GM19397 (cell line): ENCODE data around the gene PLA2G2F.
"Not testable (repeated sequence)": the region's sequence is repeated elsewhere in the genome, so short reads cannot be mapped to it uniquely, and the experiment has no call there.

ENCODE experiments used
- ATAC-seq: cut with Tn5 transposase; IDR thresholded peaks from one replicate; pipeline ENCODE4 v1.9.1; 2021; ENCODE audit warnings: mild to moderate bottlenecking, moderate library complexity; ENCODE audit not compliant: unreplicated experiment

The PLA2G2F gene

GRCh38 chr1:20112279-20113000 lies 26.7 kb upstream of the PLA2G2F start:
- ATAC-seq, result no peak

DNA sequence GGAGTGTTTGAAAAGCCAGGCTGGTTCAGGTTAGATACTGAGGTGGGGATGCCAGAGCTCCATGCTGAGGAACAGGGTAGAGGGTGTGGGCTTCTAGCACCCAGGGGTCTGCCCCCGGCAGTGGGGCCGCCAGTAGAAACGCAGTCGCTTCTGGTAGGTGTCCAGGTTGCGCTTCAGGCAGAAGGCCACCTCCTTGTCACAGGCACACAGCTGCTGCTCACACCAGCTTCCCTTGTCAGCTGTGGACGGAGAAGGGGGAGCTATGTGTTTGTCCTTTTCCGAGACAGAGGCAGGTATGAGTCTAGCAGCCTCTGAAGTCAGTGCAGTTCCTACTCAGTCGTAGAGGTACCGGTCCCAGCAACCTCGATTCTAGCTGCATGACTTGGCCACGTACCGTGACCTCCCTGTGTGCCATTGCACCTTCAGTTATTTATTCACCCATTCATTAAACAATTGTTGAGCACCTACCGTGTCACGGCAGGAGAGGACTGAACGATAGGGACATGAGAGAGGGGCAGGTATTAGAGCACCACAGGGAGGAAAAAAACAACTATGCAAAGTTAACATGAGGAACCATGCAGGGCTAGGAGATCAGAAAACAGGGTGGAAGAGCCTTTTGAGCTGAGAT lies 25.0 kb upstream of the PLA2G2F start:
- ATAC-seq, result no peak

DNA sequence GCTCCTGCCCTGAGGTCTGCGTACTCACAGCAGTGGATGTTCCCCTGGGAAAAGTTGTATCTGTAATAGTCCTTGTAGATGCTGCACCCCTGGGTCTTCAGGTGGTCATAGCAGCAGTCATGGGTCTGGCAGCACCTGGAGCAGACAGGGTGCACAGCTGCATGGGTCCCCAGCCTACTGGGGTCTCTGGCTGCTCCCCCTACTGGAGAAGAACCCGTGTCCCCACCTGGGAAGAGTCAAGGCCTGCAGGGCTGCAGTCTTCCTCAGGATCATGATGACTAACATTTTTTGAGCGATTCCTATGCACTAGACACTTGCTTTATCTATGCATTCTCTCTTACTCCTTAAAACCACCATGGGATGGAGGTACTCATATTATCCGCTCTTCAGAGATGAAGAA lies 23.6 kb upstream of the PLA2G2F start:
- no peak for ATAC-seq

DNA sequence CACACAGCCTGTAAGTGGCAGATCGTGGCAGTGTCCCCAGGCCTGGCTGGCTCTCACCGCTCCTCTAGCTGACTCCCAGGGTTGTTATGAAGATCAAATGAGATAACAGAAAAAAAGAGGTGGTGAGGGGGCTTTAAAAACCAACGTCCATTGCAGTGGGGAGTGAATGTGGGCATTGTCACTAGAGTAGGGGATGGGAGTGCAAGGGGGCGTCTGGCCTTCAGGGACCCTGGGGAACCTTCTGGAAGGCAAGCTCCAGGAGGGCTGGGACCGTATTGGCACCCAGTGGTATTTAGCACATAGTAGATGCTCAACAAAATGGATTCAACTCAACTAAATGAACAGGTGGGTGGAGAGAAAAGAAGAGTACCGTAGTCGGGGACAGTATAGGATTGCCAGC lies 23.2 kb upstream of the PLA2G2F start:
- no peak for ATAC-seq

DNA sequence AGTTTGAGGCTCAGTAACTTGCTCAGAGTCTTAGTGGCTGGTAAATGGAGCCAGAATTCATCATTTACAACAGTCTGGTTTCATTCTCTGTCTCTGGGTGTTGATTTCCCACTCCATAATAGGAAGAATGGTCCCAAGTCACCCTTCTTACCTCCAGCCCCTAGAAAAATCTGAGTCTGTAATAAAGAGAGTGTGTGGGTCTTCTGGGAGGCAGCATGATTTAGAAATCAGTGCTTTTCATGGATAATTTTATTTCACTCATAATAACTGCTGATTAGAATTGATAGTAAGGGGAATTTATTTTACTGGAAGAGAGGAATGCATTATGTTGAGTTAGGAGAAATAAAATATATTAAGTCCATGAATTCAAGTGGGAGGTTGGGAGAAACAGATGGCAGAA lies 21.9 kb upstream of the PLA2G2F start:
- ATAC-seq, result no peak

DNA sequence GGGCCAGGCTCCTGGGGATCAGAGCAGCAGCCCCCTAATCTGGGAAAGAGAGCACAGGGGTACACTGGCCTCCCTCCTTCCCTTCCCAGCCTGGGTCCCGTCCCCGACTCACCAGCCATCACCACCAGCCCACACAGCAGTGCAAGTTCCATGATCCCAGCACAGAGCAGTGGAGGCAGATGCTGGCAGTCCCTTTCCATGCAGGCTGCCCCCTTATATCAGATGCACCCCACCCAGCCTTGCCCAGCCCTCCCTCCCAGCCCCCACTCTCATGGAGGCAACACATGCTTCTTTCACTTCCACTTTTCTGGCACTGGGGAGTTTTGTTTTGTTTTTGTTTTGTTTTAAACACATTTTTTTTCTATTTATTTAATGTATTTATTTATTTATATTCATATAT lies 19.8 kb upstream of the PLA2G2F start, which contains the start of gene PLA2G2D:
TSS of gene PLA2G2D (minus strand) at position 190 of the 400 bp plus-strand sequence. CDS start at position 152, 38 bp downstream.
- no peak for ATAC-seq

GRCh38 chr1:20120796-20121195 lies 18.3 kb upstream of the PLA2G2F start:
- ATAC-seq, result no peak

- no peak for ATAC-seq
Measured at GRCh38 chr1:20123722-20124455, 15.2 kb upstream of the PLA2G2F start.

DNA sequence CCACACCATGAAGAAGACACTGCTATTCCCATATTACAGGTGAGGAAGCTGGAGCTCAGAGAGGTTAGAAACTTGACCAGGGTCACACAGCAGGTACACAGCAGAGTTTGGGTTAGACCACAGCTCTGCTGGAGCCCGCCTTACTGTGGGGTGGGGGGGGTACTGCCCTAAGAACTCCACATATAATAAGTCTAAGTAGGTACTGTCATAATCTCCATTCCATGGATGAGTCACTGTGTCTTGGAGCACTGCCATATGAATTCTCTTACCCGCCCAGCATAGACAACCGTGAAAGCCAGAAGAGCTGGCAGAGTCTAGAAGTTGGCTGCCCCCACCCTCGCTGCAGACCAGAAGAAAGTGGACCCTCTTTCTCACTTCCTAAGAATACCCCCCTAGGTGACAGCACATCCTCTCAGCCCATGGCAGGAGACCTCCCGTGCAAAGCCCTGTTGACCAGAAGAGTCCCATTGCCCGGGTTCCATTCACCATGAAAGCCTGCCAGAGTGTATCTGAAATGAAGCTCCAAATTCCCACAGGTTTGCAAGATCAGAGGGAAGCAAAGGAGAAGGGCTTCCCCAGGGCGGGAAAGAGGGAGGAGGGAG lies 14.6 kb upstream of the PLA2G2F start:
- ATAC-seq, result no peak

DNA sequence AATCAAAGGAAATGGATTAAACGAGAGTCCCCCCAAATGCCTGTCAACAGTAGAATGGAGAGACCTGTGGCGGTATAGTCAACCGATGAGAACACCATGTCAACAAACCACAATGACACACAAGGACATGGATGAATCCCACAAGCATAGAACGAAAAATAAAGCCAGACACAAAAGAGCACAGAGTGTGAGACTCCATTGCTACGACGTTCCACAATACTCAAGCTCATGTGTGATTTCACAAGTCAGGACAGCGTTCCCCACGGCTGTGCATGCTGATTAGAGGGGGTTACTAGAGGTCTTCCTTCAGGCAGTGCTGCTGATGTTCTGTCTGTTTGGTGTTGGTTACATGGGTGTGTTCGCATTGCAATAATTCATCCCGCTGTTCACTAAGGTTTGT lies 14.0 kb upstream of the PLA2G2F start:
- no peak for ATAC-seq

DNA sequence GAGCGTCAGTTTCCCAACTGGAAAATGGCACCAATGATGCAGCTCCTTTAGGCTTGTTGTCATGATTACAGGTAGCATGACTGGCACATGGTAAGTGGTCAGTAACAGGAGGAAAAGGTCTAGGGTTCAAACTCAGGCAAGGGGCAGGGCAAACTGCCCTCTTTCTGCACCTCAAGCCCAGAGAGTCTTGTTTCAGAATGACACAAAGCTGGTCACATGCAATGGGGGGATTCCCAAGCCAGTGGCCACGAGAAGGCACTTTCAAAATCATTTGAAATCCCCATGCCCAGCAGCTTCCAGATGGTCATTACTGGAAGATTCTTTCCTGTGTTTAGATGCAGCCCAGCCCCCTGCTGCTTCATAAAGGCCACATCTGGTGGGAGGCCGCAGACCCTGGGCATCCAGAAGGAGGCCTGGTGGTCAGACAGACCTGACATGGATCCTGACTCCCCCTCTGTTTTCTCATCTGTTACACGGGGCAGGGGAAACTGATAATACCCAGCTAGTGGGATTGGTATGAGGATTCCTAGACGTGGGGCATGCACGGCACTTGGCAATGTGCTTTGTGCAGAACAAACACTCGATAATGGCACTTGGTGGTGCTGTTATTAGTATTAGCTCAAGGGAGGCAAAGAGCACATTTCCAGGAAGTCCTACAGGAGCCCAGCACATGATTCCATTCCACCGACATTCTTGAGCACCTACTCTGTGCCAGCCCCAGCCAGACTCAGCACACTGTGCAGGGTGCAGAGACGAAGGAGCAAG lies 12.9 kb upstream of the PLA2G2F start:
- ATAC-seq, result no peak

GRCh38 chr1:20126806-20127440 lies 12.2 kb upstream of the PLA2G2F start:
- no peak for ATAC-seq

GRCh38 chr1:20130518-20130917 lies 8.6 kb upstream of the PLA2G2F start:
- ATAC-seq, result not testable (repeated sequence)

DNA sequence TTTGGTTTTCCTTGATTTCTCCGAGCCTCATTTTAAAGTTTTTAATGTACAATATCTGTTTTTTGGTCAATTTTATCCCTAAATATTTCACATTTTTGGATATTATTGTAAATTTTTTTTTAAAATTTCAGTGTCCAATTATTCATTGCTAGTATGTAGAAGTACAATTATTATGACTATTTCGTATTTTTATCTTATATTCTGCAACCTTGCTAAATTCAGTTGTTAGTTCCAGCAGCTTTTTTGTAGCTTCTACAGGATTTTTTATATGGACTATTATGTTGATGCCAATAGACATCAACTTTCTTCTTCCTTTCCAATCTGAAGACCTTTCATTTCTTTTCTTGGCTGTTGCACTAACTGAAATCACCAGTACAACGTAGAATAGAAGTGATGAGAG lies 4.1 kb upstream of the PLA2G2F start:
- no peak for ATAC-seq

DNA sequence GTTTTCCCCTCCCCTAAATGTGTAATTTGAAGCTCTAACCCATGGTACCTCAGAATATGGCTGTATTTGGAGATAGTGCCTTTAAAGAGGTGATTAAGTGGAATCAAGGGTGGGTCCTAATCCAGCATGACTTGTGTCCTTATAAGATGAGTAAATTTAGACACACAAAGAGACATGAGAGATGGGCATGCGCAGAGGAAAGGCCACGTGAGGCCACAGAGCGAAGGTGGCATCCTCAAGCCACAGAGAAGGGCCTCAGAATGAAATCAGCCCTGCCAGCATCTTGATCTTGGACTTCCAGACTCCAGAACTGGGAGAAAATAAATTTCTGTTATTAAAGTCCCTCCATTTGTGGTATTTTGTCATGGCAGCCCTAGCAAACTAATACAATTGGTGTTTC lies 2.9 kb upstream of the PLA2G2F start:
- ATAC-seq, result no peak

- ATAC-seq, result no peak
Measured at GRCh38 chr1:20137055-20137454, 2.1 kb upstream of the PLA2G2F start.

GRCh38 chr1:20137604-20138003 lies 1.5 kb upstream of the PLA2G2F start:
- ATAC-seq, result no peak

GRCh38 chr1:20138346-20138745 lies 777 bp upstream of the PLA2G2F start:
- no peak for ATAC-seq

DNA sequence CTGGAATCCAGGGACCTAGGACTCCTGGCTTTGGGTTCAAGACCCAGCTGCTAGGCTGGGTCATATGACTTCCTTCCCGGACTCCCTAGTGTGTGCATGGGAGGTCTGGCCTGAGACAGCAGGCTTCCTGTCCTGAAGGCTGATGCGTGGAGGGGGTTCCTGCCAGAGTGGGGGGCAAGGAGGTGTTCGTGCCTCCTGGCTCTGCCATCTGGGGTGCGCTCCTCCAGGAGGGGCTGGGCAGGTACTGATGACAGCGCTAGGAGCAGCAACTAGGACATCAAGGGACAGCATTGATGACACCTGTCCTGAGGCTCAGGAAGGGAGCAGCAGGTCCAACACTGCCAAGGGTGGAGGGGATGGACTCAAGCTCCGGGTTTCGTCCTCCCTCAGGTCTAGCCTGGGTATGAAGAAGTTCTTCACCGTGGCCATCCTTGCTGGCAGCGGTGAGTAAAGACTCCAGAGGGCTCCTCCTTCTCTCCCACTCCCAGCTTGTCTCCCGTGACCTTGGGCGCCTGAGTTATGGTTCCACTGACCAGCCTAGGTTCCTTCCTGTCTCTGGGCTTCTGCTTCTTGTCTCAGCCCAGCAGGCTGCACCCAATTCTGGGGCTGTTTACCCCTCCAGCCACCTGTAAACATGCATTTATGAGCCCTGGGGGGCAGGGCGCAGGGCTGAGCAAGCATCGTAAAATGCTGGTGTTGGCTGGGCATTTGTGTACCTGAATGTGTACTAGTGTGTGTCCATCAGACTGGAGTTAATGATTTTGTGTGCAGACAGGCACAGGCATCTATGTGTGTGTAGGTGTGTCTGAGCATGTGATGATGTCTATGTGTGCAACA lies 871 bp downstream of the PLA2G2F start:
- ATAC-seq, result no peak
